Endodermal cell (in vitro differentiated cells): ENCODE measurements around the gene ADGRF4. TPM values are rescaled to one million over a fixed set of nuclear protein-coding genes. Genes with fewer than 3 reads are reported as not detected.

Experiments used
- DNase-seq: peaks from one replicate; pipeline ENCODE4 v3.0.0-alpha.2; 2017
- H3K27ac ChIP-seq: 2 replicates; pipeline ENCODE4 v1.5.1; 2013; ENCODE audit warnings: mild to moderate bottlenecking, low read depth, low read length, moderate library complexity
- H3K27me3 ChIP-seq: 2 replicates; pipeline ENCODE4 v1.6.1; 2013; ENCODE audit warnings: mild to moderate bottlenecking, low read length, moderate library complexity; ENCODE audit not compliant: insufficient read depth, control insufficient read depth, poor library complexity, severe bottlenecking
- H3K36me3 ChIP-seq: 2 replicates; pipeline ENCODE4 v1.7.0; 2013; ENCODE audit warnings: mild to moderate bottlenecking, low read length, moderate library complexity; ENCODE audit not compliant: control insufficient read depth, insufficient read depth
- H3K4me1 ChIP-seq: one replicate; pipeline ENCODE4 v1.7.0; 2013; ENCODE audit warnings: low read length; ENCODE audit not compliant: control insufficient read depth, insufficient read depth
- H3K4me3 ChIP-seq: 2 replicates; pipeline ENCODE4 v1.5.1; 2013; ENCODE audit warnings: mild to moderate bottlenecking, low read length, moderate library complexity
- H3K9ac ChIP-seq: 2 replicates; pipeline ENCODE4 v1.6.1; 2013; ENCODE audit warnings: mild to moderate bottlenecking, low read length, moderate library complexity; ENCODE audit not compliant: poor library complexity, severe bottlenecking; ENCODE audit errors: extremely low read depth
- H3K9me3 ChIP-seq: 2 replicates; pipeline ENCODE4 v1.6.1; 2013; ENCODE audit warnings: mild to moderate bottlenecking, low read length, moderate library complexity; ENCODE audit not compliant: control insufficient read depth
- H3K27ac Mint-ChIP-seq: 2 replicates; pipeline ENCODE4 v1.8.0; 2020; ENCODE audit warnings: mixed read lengths
- H3K27me3 Mint-ChIP-seq: 2 replicates; pipeline ENCODE4 v1.8.0; 2021; ENCODE audit warnings: mild to moderate bottlenecking, mixed read lengths; ENCODE audit not compliant: insufficient read depth
- H3K36me3 Mint-ChIP-seq: 2 replicates; pipeline ENCODE4 v1.8.0; 2020; ENCODE audit warnings: low read depth, mixed read lengths
- H3K4me1 Mint-ChIP-seq: 2 replicates; pipeline ENCODE4 v1.8.0; 2020; ENCODE audit warnings: mixed read lengths
- H3K4me3 Mint-ChIP-seq: 2 replicates; pipeline ENCODE4 v1.8.0; 2020; ENCODE audit warnings: mild to moderate bottlenecking, moderate library complexity, mixed read lengths
- H3K9me3 Mint-ChIP-seq: 2 replicates; pipeline ENCODE4 v1.8.0; 2020; ENCODE audit warnings: mild to moderate bottlenecking, mixed read lengths
- WGBS, 2 experiments: methylation state at CpG; one replicate each; pipeline versions ENCODE4 v1.1.5 to v1.1.7; 2013; ENCODE audit warnings: missing lambda C conversion rate in 2 of 2, mixed read lengths in 1 of 2; ENCODE audit not compliant: insufficient coverage in 1 of 2, insufficient read length in 1 of 2; 5-methylcytosine and 5-hydroxymethylcytosine counted together
- total RNA-seq, 2 donors: library from RNA; stranded (reverse); fragmentation: NEBNext Ultra II Directional in 1 of 2; extraction: Animal tissue kit (Norgen Biotek cat#: 25700) in 1 of 2; gene quantifications; 2 replicates in 1 of 2; 3 replicates in 1 of 2; pipeline ENCODE4 v1.2.1, GENCODE V29; 2021
- TF ChIP-seq, protein P1 (sequence below): fragments of 200-600 bp; sonication (generic); conservative IDR thresholded peaks from 2 replicates; pipeline ENCODE4 v1.5.0; 2021; ENCODE audit warnings: antibody characterized with exemption, mild to moderate bottlenecking

ADGRF4 gene
- total RNA-seq, 2 donors from 2014 or later, result 0.18 to 1.3 TPM

DNA sequence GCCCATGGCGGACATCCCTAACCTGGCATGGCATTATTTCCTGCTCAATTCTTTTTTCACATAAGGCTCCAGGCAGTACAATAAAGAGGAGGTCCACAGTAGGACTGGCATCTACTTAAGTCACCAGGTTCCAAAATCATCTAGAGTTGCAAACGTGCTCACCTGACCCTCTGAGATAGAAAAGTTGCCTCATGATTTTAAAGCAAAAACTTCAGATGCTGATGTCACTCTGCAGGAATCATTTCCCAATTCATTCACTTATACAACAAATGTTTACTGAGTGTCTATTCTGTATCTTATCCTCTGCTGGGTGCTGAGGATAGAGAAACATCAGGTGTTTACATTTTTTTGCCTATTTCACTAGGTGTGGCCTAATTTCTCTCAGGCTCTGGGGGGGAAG lies 2.2 kb downstream of the ADGRF4 start:
- Histone ChIP-seq H3K4me1 (peaks cover 10% of the 10 kb centered on the region), H3K27me3 (no peaks in the 10 kb centered on the region), H3K4me3 (peak overlapping the region; percentile 66), H3K9ac (no peak overlapping the region), H3K27ac (no peak overlapping the region), H3K36me3 (peaks cover 19% of the 10 kb centered on the region), H3K9me3 (no peaks in the 10 kb centered on the region)
- no peak for DNase-seq
- Mint-ChIP-seq H3K27ac (peak overlapping the region; percentile 27), H3K27me3 (no peaks in the 10 kb centered on the region), H3K9me3 (no peaks in the 10 kb centered on the region), H3K36me3 (no peaks in the 10 kb centered on the region), H3K4me1 (peaks cover 45% of the 10 kb centered on the region), H3K4me3 (no peak overlapping the region)
- WGBS, 2 experiments, result 90% methylated on average over 2 of the region's 2 CpGs; no CpG with 5 or more reads in 1 of the 2 experiments
- TF ChIP-seq, protein P1, sequence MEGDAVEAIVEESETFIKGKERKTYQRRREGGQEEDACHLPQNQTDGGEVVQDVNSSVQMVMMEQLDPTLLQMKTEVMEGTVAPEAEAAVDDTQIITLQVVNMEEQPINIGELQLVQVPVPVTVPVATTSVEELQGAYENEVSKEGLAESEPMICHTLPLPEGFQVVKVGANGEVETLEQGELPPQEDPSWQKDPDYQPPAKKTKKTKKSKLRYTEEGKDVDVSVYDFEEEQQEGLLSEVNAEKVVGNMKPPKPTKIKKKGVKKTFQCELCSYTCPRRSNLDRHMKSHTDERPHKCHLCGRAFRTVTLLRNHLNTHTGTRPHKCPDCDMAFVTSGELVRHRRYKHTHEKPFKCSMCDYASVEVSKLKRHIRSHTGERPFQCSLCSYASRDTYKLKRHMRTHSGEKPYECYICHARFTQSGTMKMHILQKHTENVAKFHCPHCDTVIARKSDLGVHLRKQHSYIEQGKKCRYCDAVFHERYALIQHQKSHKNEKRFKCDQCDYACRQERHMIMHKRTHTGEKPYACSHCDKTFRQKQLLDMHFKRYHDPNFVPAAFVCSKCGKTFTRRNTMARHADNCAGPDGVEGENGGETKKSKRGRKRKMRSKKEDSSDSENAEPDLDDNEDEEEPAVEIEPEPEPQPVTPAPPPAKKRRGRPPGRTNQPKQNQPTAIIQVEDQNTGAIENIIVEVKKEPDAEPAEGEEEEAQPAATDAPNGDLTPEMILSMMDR, result no peak

GRCh38 chr6:47701363-47701762 lies 3.0 kb downstream of the ADGRF4 start:
- Histone ChIP-seq H3K9ac (no peak overlapping the region), H3K27ac (no peak overlapping the region), H3K4me1 (peaks cover 10% of the 10 kb centered on the region), H3K4me3 (peak overlapping the region; percentile 66), H3K9me3 (no peaks in the 10 kb centered on the region), H3K36me3 (peaks cover 25% of the 10 kb centered on the region), H3K27me3 (no peaks in the 10 kb centered on the region)
- no peak for DNase-seq
- Mint-ChIP-seq H3K4me3 (no peak overlapping the region), H3K36me3 (no peaks in the 10 kb centered on the region), H3K27ac (peak overlapping the region; percentile 33), H3K27me3 (no peaks in the 10 kb centered on the region), H3K9me3 (no peaks in the 10 kb centered on the region), H3K4me1 (peaks cover 45% of the 10 kb centered on the region)
- TF ChIP-seq, protein P1, result no peak
- WGBS, 2 experiments, result 51% methylated on average over 4 of the region's 4 CpGs; no CpG with 5 or more reads in 1 of the 2 experiments

- no peak overlapping the region for H3K4me3 ChIP-seq
- 96 to 100% methylated on average over 4 to 5 of the region's 5 CpGs for WGBS, 2 experiments
- no peaks in the 10 kb centered on the region for H3K4me1 Mint-ChIP-seq
- no peak overlapping the region for H3K27ac ChIP-seq
- H3K9me3 ChIP-seq, result peaks cover 23% of the 10 kb centered on the region
- H3K4me3 Mint-ChIP-seq, result no peak overlapping the region
- H3K9ac ChIP-seq, result no peak overlapping the region
- peaks cover 44% of the 10 kb centered on the region for H3K36me3 ChIP-seq
- DNase-seq, result no peak
- peaks cover 15% of the 10 kb centered on the region for H3K9me3 Mint-ChIP-seq
- H3K27me3 ChIP-seq, result no peaks in the 10 kb centered on the region
- H3K27ac Mint-ChIP-seq, result no peak overlapping the region
- TF ChIP-seq, protein P1, result no peak
- no peaks in the 10 kb centered on the region for H3K27me3 Mint-ChIP-seq
- H3K36me3 Mint-ChIP-seq, result peaks cover 15% of the 10 kb centered on the region
- no peaks in the 10 kb centered on the region for H3K4me1 ChIP-seq
These were observed 10.8 kb downstream of the ADGRF4 start for GRCh38 chr6:47709160-47709559.
